ENCODE data around the gene MEI1. TPM values are rescaled to one million over a fixed set of nuclear protein-coding genes. Genes with fewer than 3 reads are reported as not detected.

Gene MEI1
- total RNA-seq, 1 experiment from 2014 or later: 0.20 TPM

DNA sequence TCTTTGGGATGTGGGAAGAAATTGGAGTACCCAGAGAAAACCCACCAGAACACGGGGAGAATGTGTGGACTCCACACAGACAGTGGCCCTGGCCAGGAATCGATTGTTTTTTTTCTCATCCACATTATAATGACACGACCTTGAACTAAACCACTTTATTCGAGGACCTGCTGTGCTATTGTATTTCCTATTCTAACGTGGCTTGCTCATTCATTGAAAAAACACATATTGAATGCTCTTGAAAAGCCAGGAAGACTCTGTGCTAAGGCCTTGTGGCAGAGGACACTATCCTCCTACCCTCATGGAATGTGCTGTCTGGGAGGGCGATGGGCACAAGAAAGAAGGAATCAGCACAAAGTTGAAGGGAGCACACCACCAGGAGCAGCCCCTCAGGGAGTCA lies 124.5 kb downstream of the MEI1 start:
- Histone ChIP-seq H3K9ac (ENCODE audit: extremely low read depth, insufficient read length, low read length) (no peak overlapping the region), H2AK5ac (ENCODE audit: insufficient read length, low read length) (no peak overlapping the region), H4K5ac (ENCODE audit: insufficient read length, low read depth, low read length) (no peak overlapping the region), H3K79me2 (ENCODE audit: insufficient read depth, low read length) (no peaks in the 10 kb centered on the region), H3K27ac (ENCODE audit: insufficient read length, low read depth, low read length) (no peak overlapping the region), H2BK120ac (ENCODE audit: low read depth, low read length, poor library complexity, severe bottlenecking) (no peak overlapping the region), H4K20me1 (ENCODE audit: control insufficient read depth, insufficient read depth, insufficient read length) (no peaks in the 10 kb centered on the region), H3K23ac (ENCODE audit: insufficient read length, low read depth, low read length) (no peak overlapping the region), H2AFZ (ENCODE audit: low read length) (no peak overlapping the region), H4K91ac (ENCODE audit: insufficient read length, low read depth, low read length) (no peak overlapping the region), H3K14ac (ENCODE audit: insufficient read depth, low read length) (no peak overlapping the region), H3K56ac (ENCODE audit: insufficient read length, low read depth, low read length) (no peak overlapping the region), H2BK20ac (ENCODE audit: low read depth, low read length, poor library complexity, severe bottlenecking) (no peak overlapping the region), H3K18ac (ENCODE audit: insufficient read length, low read depth, low read length) (no peak overlapping the region), H2BK12ac (ENCODE audit: insufficient read length, low read depth, low read length) (no peak overlapping the region), H3K27me3 (ENCODE audit: insufficient read depth, low read length) (no peaks in the 10 kb centered on the region), H3K9me3 (ENCODE audit: control insufficient read depth, low read depth, low read length) (no peaks in the 10 kb centered on the region), H3K79me1 (ENCODE audit: insufficient read depth, low read depth, low read length, poor library complexity, severe bottlenecking) (no peaks in the 10 kb centered on the region), H3K4me1 (ENCODE audit: insufficient read depth, low read length) (peaks cover 5% of the 10 kb centered on the region; the same call in 1 of the 2 replicates), H2BK5ac (ENCODE audit: insufficient read length, low read length) (no peak overlapping the region), H2BK15ac (ENCODE audit: low read depth, low read length) (no peak overlapping the region), H3K23me2 (ENCODE audit: insufficient read length, low read depth, low read length, poor library complexity, severe bottlenecking) (no peaks in the 10 kb centered on the region), H4K8ac (replicated peaks; ENCODE audit: insufficient read length, low read depth, low read length) (no peak overlapping the region), H3K4ac (ENCODE audit: low read depth, low read length) (no peak overlapping the region), H3T11ph (ENCODE audit: low read length) (no peak overlapping the region), H3K4me2 (ENCODE audit: insufficient read depth, insufficient read length, low read length) (no peak overlapping the region)
- DNase-seq: no peak
- H3K9me3 Mint-ChIP-seq: no peaks in the 10 kb centered on the region
- peaks cover 25 to 38% of the 10 kb centered on the region in 2 experiments for H3K4me1 Mint-ChIP-seq
- TF ChIP-seq, protein P1, sequence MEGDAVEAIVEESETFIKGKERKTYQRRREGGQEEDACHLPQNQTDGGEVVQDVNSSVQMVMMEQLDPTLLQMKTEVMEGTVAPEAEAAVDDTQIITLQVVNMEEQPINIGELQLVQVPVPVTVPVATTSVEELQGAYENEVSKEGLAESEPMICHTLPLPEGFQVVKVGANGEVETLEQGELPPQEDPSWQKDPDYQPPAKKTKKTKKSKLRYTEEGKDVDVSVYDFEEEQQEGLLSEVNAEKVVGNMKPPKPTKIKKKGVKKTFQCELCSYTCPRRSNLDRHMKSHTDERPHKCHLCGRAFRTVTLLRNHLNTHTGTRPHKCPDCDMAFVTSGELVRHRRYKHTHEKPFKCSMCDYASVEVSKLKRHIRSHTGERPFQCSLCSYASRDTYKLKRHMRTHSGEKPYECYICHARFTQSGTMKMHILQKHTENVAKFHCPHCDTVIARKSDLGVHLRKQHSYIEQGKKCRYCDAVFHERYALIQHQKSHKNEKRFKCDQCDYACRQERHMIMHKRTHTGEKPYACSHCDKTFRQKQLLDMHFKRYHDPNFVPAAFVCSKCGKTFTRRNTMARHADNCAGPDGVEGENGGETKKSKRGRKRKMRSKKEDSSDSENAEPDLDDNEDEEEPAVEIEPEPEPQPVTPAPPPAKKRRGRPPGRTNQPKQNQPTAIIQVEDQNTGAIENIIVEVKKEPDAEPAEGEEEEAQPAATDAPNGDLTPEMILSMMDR (conservative IDR thresholded peaks at IDR 0.05): no peak
- H3K36me3 Mint-ChIP-seq (ENCODE audit: insufficient read depth in 1 of 3, low read depth in 3 of 3): peaks cover 10 to 35% (median 30%) of the 10 kb centered on the region in 3 experiments
- H3K27me3 Mint-ChIP-seq (ENCODE audit: low read depth): no peaks in the 10 kb centered on the region; the same call in 1 of the 2 replicates
- WGBS (ENCODE audit: extremely low coverage, insufficient read length, low lambda C conversion rate): no CpG with 5 or more reads among the region's 6 CpGs
- peak overlapping the region; percentile 2 to 44 (median 34); a peak in 6 of 7 replicates for H3K27ac Mint-ChIP-seq
- H3K4me3 Mint-ChIP-seq: no peak overlapping the region; a peak in 1 of 5 replicates

Measured in H9 (cell line).